Vagina (tissue), 2 donors: ENCODE results near the gene ZSWIM4.

ENCODE experiments used
- CTCF ChIP-seq, 3 experiments: fragments of 450-650 bp in 2 of 3; fragments of 200-600 bp in 1 of 3; sonication (generic) in 1 of 3; IDR thresholded peaks; one replicate each; pipeline ENCODE4 v1.5.1; 2017 to 2019; ENCODE audit warnings: antibody characterized with exemption in 3 of 3, mild to moderate bottlenecking in 2 of 3, moderate library complexity in 2 of 3
- POLR2AphosphoS5 ChIP-seq, 2 donors: sonication (generic); formaldehyde crosslinking; IDR thresholded peaks; one replicate each; pipeline ENCODE4 v1.9.0; 2017; ENCODE audit warnings: antibody characterized with exemption in 2 of 2, mild to moderate bottlenecking in 2 of 2, low read depth in 1 of 2; ENCODE audit not compliant: insufficient read depth in 1 of 2

DNA sequence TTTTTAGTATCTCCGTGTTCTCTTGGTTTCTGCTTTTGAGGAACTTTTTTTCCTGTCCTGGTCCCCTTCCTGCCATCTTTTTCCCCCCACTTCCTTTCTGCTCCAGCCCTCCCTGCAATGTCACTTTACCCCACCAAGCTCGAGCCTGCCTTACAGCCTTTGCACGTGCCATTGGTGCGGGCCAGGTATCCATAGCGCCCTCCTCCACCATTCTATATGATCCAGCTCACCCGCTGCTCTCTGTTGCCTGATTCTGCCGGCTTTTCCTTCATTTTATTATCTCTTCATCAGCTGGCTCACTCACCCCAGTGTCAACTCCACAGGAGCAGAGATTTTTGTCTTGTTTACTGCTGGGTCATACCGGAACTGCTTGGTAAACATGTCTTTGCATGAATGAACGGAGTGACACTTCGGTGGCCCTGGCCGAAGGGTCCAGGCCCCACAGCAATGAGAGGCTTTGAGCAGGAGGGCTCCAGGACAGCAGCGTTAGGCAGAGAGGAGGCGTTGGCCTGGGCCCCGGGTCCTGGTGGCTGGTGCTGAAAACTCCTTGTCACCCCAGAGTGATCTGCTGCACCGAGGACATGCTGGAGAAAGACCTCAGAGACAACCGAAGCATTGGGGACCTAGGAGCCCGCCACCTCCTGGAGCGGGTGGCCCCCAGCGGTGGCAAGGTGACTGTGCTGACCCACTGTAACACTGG lies 29.7 kb upstream of the ZSWIM4 start:
- TF ChIP-seq CTCF (IDR thresholded peaks at IDR 0.05) (no peak), POLR2AphosphoS5 (IDR thresholded peaks at IDR 0.05; ENCODE audit: insufficient read depth in 1 of 2, low read depth in 1 of 2) (no peak)
